ENCODE results near the gene CADM2.
A peak's percentile ranks its signal among the peaks of the same experiment; 100 is the strongest.
"Not testable (repeated sequence)": the region's sequence is repeated elsewhere in the genome, so short reads cannot be mapped to it uniquely, and the experiment has no call there.

CADM2 gene

GRCh38 chr3:85487375-85487774 lies 528.6 kb downstream of the CADM2 start:
- no peak for FAIRE-seq

DNA sequence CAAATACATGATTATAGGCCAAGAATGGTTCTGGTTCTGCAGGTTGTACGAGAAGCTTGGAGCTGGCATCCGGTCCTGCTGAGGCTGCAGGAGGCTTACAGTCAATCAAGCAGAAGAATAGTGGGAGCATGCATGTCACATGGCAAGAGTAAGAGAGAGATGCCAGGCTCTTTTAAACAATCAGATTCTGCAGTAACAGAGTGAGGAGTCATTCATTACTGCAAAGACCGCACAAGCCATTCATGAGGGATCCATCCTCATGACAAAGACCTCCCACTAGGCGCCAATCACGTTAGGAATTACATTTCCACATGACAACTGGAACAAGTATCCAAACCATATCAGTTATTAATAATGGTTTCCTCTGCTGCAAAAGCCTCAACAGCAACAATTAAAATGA lies 536.8 kb downstream of the CADM2 start:
- FAIRE-seq, result no peak

DNA sequence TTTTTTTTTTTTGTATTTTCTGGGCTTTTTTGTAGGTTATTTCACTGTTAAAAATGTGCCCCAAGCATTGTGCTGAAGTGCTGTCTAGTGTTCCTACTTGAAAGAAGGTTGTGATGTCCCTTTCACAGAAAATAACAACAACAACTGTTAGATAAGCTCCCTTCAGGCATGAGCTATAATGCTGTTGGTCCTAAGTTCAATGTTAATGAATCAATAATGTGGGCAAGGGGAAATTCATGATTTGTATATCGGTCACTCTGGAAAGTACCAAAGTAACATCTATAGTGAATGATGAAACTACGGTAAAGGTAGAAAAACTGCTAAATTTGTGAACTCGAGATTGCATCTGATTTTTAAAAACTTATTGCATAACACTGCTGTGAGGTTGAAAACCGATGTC lies 539.4 kb downstream of the CADM2 start:
- FAIRE-seq, result no peak

DNA sequence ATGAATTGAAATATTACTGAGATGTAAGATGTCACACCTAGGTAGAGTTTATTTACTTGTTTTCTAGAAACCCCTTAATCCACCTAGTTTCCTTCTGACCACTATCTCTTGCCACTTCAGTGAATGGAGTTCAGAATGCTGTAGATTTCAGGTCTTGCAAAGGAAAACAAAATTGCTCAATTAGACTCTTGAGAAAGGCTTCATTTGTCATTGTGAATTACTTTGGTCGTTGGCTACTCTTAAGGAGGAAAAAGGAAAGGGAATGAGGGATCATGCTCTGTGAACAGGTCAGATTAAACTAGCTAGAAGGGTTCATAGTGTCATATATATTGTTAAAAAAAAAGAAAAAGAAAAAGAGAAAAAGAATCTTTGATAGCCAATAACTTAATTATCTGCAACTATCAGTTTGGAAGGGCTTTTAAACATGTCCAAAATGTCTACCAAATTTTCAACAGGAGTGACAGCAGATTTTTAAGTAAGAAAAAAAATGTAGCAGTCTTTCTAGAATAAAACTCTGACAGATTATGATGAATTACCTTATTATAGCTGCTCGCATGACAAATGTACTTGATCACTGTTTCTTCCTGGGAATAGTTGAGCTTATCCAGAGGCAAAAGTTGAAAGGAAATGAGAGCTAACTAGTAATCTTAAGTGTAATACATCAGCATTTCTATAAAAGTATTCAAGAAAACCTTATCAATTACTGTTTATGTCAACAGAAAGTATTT lies 543.5 kb downstream of the CADM2 start:
- no peak for FAIRE-seq

- FAIRE-seq, result not testable (repeated sequence)
These were observed 545.5 kb downstream of the CADM2 start for GRCh38 chr3:85504129-85504784.

- not testable (repeated sequence) for FAIRE-seq
These were observed 546.2 kb downstream of the CADM2 start for GRCh38 chr3:85504785-85505511.

DNA sequence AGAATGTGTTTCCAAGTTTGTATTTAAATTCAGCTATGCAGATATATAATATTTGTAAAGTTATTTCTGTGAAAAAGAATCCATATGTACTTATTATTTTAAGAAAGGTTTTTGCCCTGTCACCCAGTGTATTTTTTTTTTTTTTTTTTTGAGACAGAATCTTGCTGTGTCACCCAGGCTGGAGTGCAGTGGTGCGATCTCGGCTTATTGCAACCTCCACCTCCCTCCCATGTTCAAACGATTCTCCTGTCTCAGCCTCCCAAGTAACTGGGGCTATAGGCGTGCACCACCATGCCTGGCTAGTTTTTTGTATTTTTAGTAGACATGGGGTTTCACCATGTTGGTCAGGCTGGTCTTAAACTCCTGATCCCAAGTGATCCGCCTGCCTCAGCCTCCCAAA lies 548.3 kb downstream of the CADM2 start:
- not testable (repeated sequence) for FAIRE-seq

GRCh38 chr3:85508659-85509058 lies 549.9 kb downstream of the CADM2 start:
- no peak for FAIRE-seq

GRCh38 chr3:85516146-85516545 lies 557.4 kb downstream of the CADM2 start:
- no peak for FAIRE-seq

DNA sequence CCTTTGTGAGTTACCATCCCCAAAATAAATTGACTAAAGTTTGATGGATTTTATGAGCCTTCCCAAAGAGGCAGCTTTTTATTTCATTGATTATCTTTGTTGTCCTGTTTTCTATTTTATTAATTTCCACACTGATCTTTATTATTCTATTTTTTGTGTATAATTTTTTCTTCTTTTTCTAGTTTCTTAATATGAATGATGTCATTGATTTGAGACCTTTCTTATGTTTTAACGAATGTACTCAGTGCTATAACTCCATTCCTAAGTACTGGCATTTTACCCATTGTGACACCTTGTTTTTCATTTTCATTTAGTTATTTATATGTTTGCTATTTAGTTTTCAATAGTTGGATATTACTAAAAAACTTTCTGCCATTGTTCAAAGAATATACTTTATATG lies 565.3 kb downstream of the CADM2 start:
- no peak for FAIRE-seq

GRCh38 chr3:85525264-85525663 lies 566.5 kb downstream of the CADM2 start:
- no peak for FAIRE-seq

- no peak for FAIRE-seq
These were observed 574.8 kb downstream of the CADM2 start for GRCh38 chr3:85533586-85533985.

DNA sequence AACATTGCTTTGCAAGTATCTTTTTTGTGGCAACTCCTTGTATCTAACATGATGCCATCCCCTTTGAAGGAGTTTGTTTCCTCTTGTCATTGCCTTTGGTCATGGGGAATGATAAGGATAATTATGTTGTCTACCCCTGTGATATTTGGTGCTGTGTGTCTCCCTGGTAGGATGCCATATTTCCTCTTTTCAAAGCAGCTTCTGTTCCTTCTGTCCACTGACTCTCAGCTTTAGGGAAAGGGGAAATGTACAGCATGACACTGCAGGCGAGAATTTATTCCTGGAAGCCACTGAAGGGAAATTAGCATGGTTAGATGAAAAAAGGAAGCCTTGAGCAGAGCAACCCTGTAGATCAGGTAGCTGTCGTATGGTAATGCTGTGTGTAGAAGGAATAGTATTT lies 576.7 kb downstream of the CADM2 start:
- FAIRE-seq, result no peak

DNA sequence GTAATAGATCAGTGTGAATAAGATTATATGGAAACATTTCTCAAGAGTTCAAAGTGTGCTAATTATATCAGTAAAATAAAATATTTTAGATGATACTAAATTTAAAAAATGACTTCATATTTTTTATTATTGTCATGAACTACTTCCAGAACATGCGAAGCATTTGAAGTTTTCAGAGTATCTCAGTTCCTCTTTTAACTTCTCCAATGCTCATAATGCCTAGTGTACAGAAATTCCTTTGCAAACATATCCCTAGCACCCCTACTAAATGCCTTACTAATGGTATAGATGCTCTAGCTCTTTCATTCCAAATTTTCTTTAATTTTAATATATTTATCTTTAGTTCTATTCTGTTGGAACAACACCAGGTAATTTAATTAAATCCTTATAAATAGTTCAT lies 580.4 kb downstream of the CADM2 start:
- no peak for FAIRE-seq

- FAIRE-seq, result no peak
These were observed 595.4 kb downstream of the CADM2 start for GRCh38 chr3:85554153-85554552.

DNA sequence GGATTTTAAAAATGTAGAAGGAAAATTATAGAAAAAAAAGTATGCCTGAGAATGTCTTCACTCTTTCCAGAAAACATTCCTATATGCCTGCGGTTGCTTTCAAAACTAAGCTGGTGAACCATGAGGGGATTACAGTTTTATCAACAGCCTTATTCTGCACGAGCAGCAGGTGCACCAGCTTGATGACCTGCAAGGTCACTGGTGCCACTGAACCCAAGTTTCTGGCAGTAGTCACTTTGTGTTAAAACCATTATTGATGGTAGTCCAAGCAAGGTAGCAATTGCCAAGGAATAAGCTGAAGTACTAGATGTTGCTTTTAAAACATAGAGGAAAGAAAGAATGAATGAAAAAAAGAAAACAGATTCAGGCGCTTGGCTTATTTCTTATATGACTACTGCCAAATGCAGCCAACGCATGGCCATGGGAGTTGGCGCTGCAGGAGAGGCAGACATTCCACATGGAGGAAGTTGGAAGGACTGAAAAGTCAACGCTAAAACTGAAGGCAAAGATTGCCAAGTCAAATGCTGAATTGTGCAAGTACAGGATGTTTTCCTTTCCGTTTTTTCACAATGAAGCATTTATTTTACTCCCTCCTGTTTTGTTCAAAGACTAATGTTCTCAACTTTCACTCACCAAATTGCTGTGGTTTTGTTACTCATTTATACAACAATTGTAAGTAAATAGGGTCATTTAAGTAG lies 601.4 kb downstream of the CADM2 start:
- FAIRE-seq, result peak; percentile 77

GRCh38 chr3:85567071-85567676 lies 608.4 kb downstream of the CADM2 start:
- FAIRE-seq, result no peak

DNA sequence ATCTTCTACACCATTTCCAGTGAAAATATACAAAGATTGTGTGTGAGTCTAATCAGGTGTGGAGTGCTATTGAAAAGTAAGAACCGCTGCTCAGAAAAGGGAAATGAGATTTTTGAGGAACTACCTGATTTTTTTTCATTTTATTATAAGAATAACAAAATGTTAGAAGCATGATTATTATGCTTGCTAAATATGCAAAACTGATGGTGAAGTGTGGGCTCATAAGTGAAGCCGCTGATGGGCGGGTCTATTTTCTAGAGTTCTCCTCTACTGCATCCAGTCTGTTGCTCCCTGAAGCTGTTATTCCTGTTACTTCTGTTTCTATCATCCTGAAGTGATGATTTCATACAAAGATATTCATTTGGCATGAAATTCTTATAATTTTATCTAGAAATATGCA lies 612.0 kb downstream of the CADM2 start:
- FAIRE-seq, result no peak

DNA sequence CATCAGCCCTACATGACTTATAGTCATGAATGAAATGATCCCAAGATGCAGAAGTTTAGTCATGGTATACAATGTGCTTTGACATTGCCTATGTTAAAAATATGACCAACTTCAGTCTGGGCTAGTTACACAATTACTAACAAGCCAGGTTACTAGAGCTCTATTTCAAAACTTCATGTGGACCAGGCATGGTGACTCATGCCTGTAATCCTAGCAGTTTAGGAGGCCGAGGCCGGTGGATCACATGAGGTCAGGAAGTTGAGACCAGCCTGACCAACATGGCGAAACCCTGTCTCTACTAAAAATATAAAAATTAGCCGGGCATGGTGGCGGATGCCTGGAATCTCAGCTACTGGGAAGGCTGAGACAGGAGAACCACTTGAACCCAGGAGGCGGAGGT lies 613.0 kb downstream of the CADM2 start:
- no peak for FAIRE-seq

DNA sequence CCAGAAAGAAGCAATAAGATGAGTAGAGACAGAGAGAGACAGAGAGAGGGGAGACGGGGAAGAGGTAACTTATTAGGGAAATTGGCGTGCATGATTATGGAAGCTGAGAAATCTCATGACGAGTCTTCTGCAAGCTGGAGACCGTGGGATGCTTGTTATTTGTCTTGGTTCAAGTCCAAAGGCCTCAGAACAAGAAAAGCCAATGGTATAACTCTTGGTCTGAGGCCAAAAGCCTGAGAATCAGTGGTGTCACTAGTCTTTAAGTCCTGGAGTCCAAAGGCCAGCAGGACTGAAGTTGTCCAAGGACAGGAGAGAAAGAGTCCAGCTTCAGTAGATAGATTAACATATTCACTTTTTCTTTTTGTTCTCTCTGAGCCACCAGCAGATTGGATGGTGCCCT lies 613.6 kb downstream of the CADM2 start:
- FAIRE-seq, result no peak

GRCh38 chr3:85572978-85573377 lies 614.2 kb downstream of the CADM2 start:
- no peak for FAIRE-seq

DNA sequence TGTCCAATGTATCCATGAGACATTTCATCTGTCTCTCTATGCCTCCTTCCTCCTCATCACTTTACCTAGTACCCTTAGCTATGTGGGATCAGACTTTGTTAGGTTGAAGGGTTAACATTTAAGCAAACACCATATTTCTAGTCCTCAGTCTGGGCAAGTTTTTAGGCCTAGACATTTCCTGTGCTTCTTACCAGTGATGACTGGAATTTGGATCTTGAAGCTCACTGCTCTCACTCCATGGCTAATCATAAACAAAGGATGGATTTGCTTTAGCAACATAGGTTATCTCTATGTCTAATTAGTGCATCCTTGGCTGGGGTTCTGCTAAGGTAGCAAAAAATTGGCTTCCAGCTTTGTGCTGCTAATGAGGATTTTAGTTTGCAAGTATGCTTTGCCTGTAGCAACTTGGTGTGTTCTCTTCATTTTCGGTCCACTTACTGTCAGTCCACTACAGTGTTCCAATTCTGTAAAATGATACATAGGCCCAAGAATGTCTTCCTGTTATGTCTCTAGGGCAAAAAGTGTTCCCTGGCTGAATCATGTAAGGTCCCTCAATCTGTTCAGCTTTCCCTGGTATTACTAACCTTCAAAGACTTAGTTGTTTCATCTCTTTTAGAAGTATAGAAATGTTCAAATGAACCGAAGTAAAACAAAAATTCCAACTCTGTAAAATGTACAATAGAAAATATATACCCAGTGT lies 615.4 kb downstream of the CADM2 start:
- no peak for FAIRE-seq

Measured in endometrium (tissue), 2 donors.